ENCODE data around the gene SLC25A3. TPM values are rescaled to one million over a fixed set of nuclear protein-coding genes. Genes with fewer than 3 reads are reported as not detected.
"Not testable (repeated sequence)": the region's sequence is repeated elsewhere in the genome, so short reads cannot be mapped to it uniquely, and the experiment has no call there.

SLC25A3 gene
- total RNA-seq, 1 experiment from 2014 or later: 520 TPM

DNA sequence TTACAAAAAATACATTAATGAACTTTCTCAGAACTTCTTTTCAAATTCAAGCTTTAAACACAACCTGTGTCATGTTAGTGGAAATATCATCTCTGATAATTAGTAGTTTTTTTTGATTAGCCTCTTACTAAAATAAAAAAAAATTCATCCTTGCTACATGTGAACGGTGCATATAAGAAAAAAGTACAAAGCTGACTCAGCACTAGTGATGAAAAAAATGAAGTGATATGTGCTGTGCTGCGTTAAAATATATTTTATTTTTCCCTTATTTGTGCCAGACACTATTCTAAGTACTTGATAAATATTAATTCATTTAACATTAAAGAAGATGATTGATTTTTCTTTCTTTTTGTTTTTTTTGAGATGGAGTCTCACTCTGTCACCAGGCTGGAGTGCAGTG lies 43.6 kb downstream of the SLC25A3 start:
- TF ChIP-seq, protein P1, sequence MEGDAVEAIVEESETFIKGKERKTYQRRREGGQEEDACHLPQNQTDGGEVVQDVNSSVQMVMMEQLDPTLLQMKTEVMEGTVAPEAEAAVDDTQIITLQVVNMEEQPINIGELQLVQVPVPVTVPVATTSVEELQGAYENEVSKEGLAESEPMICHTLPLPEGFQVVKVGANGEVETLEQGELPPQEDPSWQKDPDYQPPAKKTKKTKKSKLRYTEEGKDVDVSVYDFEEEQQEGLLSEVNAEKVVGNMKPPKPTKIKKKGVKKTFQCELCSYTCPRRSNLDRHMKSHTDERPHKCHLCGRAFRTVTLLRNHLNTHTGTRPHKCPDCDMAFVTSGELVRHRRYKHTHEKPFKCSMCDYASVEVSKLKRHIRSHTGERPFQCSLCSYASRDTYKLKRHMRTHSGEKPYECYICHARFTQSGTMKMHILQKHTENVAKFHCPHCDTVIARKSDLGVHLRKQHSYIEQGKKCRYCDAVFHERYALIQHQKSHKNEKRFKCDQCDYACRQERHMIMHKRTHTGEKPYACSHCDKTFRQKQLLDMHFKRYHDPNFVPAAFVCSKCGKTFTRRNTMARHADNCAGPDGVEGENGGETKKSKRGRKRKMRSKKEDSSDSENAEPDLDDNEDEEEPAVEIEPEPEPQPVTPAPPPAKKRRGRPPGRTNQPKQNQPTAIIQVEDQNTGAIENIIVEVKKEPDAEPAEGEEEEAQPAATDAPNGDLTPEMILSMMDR (IDR thresholded peaks at IDR 0.05; ENCODE audit: unreplicated experiment): no peak
- intact Hi-C loops (cut with micrococcal nuclease; ENCODE audit: unreplicated experiment): no loop called here

DNA sequence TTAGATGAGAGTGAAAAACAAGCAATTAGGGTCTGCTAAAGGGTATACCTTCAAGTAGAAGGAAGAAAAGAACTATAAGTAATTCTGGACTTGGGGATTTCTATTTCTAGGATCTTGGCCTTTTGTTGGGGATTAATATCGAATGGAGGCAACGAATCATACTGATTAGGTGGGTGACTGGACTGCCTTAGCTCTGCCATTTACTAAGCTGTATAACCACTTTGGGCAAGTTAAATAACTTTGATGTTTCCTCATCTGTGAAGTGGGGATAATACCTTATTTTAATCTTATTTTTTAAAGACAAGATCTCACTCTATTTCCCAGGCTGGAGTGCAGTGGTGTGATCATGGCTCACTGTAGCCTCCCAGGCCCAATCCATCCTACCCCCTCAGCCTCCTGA lies 44.5 kb downstream of the SLC25A3 start:
- intact Hi-C loops (cut with micrococcal nuclease; ENCODE audit: unreplicated experiment): no loop called here
- H3K27ac Mint-ChIP-seq (ENCODE audit: unreplicated experiment): no peak overlapping the region
- H3K36me3 Mint-ChIP-seq (ENCODE audit: insufficient read depth, unreplicated experiment): peaks cover 5% of the 10 kb centered on the region
- no peak overlapping the region for H3K4me3 Mint-ChIP-seq (ENCODE audit: low read depth, unreplicated experiment)
- H3K4me1 Mint-ChIP-seq (ENCODE audit: low read depth, unreplicated experiment): peaks cover 9% of the 10 kb centered on the region
- CTCF ChIA-PET: interaction anchor here (1.4 kb wide), 1 partner anchor 71 kb away, joined by 4 read pairs; no protein-coding TSS in a partner anchor
- TF ChIP-seq, protein P1 (IDR thresholded peaks at IDR 0.05; ENCODE audit: unreplicated experiment): no peak
- no peaks in the 10 kb centered on the region for H3K27me3 Mint-ChIP-seq (ENCODE audit: unreplicated experiment)
- DNase-seq: no peak
- H3K9me3 Mint-ChIP-seq (ENCODE audit: low read depth, unreplicated experiment): no peaks in the 10 kb centered on the region
- BruUV-seq (replicated peaks): no TSS peak

More for the DNA sequence above, 43.6 kb downstream of the SLC25A3 start:
- Mint-ChIP-seq H3K27ac (ENCODE audit: unreplicated experiment) (no peak overlapping the region), H3K36me3 (ENCODE audit: insufficient read depth, unreplicated experiment) (no peaks in the 10 kb centered on the region), H3K4me1 (ENCODE audit: low read depth, unreplicated experiment) (peaks cover 9% of the 10 kb centered on the region), H3K27me3 (ENCODE audit: unreplicated experiment) (no peaks in the 10 kb centered on the region), H3K9me3 (ENCODE audit: low read depth, unreplicated experiment) (no peaks in the 10 kb centered on the region), H3K4me3 (ENCODE audit: low read depth, unreplicated experiment) (no peak overlapping the region)
- BruUV-seq (replicated peaks): no TSS peak
- CTCF ChIA-PET: interaction anchor here (0.8 kb wide), 1 partner anchor 9 kb away, joined by 4 read pairs; no protein-coding TSS in a partner anchor
- DNase-seq: no peak

DNA sequence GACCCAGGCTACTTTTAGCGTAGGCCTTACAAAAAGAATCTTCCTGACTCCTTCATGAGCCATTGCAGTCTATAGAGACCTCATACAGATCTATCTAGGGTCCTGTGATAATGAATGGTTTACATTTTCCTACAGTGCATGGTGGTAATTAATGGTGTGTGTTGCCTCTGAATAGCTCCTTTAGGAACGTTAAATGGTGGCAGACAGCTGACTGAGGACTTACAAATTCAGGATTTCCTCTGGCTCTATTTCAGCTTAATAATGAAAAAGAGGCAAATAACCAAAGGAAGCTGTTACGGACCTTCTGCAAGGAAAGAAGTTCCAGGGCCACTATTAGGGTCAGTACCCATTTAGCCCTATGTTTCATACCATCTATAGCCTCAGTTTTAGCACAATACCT lies 46.0 kb downstream of the SLC25A3 start:
- H3K9me3 Mint-ChIP-seq (ENCODE audit: low read depth, unreplicated experiment): no peaks in the 10 kb centered on the region
- no peak overlapping the region for H3K4me3 Mint-ChIP-seq (ENCODE audit: low read depth, unreplicated experiment)
- no peak overlapping the region for H3K27ac Mint-ChIP-seq (ENCODE audit: unreplicated experiment)
- H3K36me3 Mint-ChIP-seq (ENCODE audit: insufficient read depth, unreplicated experiment): peaks cover 20% of the 10 kb centered on the region
- CTCF ChIA-PET: no interaction called here
- no TSS peak for BruUV-seq (replicated peaks)
- H3K4me1 Mint-ChIP-seq (ENCODE audit: low read depth, unreplicated experiment): peaks cover 9% of the 10 kb centered on the region
- intact Hi-C loops (cut with micrococcal nuclease; ENCODE audit: unreplicated experiment): no loop called here
- TF ChIP-seq, protein P1 (IDR thresholded peaks at IDR 0.05; ENCODE audit: unreplicated experiment): no peak
- no peaks in the 10 kb centered on the region for H3K27me3 Mint-ChIP-seq (ENCODE audit: unreplicated experiment)
- DNase-seq: no peak

DNA sequence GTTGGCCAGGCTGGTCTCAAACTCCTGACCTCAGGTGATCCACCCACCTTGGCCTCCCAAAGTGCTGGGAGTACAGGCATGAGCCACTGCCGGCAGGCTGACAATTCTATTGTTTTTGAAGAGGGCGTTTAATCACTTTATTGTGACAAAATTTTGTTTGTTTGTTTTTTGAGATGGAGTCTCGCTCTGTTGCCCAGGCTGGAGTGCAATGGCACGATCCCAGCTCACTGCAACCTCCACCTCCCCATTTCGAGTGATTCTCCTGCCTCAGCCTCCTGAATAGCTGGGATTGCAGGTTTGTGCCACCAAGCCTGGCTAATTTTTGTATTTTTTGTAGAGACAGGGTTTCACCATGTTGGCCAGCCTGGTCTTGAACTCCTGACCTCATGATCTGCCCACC lies 49.3 kb downstream of the SLC25A3 start:
- CTCF ChIA-PET: interaction anchor here (1.6 kb wide), 1 partner anchor 76 kb away, joined by 7 read pairs; no protein-coding TSS in a partner anchor
- intact Hi-C loops (cut with micrococcal nuclease; ENCODE audit: unreplicated experiment): loop anchor here (10.0 kb wide), 1 partner anchor 108 kb away; no protein-coding TSS in a partner anchor
- not testable (repeated sequence) for BruUV-seq (replicated peaks); H3K4me1 Mint-ChIP-seq (ENCODE audit: low read depth, unreplicated experiment); DNase-seq; H3K4me3 Mint-ChIP-seq (ENCODE audit: low read depth, unreplicated experiment); H3K27ac Mint-ChIP-seq (ENCODE audit: unreplicated experiment); H3K27me3 Mint-ChIP-seq (ENCODE audit: unreplicated experiment); H3K9me3 Mint-ChIP-seq (ENCODE audit: low read depth, unreplicated experiment)
- peaks cover 41% of the 10 kb centered on the region for H3K36me3 Mint-ChIP-seq (ENCODE audit: insufficient read depth, unreplicated experiment)

DNA sequence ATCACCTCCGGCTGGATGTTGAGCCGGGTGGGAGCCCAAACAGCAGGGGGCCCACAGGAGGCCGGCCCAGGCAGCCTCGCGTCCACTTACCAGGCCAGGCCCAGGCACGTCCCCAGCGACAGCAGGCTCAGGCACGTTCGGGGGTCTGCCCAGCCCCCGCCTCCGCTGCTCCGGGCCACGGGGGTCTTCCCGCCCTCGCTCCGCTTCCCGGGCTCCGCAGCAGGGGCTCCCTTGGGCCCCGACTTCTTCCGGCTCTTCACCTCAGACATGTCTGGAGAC lies 50.9 kb downstream of the SLC25A3 start:
- Mint-ChIP-seq H3K4me1 (ENCODE audit: low read depth, unreplicated experiment) (peaks cover 6% of the 10 kb centered on the region), H3K27ac (ENCODE audit: unreplicated experiment) (peak overlapping the region; percentile 80), H3K27me3 (ENCODE audit: unreplicated experiment) (no peaks in the 10 kb centered on the region), H3K36me3 (ENCODE audit: insufficient read depth, unreplicated experiment) (peaks cover 41% of the 10 kb centered on the region), H3K9me3 (ENCODE audit: low read depth, unreplicated experiment) (no peaks in the 10 kb centered on the region), H3K4me3 (ENCODE audit: low read depth, unreplicated experiment) (peak overlapping the region; percentile 97)
- BruUV-seq (replicated peaks): no TSS peak
- CTCF ChIA-PET: interaction anchor here (0.6 to 1.6 kb wide), 3 partner anchors 51 to 1140 kb away, joined by 3 to 7 read pairs (median 3); partner anchors contain the start of gene SLC25A3
- TF ChIP-seq, protein P1 (IDR thresholded peaks at IDR 0.05; ENCODE audit: unreplicated experiment): no peak
- intact Hi-C loops (cut with micrococcal nuclease; ENCODE audit: unreplicated experiment): loop anchor here (10.0 kb wide), 1 partner anchor 110 kb away; no protein-coding TSS in a partner anchor
- no peak for DNase-seq

Measured in Calu3 (cell line).